Right lobe of liver (tissue), 4 donors: ENCODE results near the gene VENTX.

ENCODE experiments used
- POLR2A ChIP-seq: fragments of 450-650 bp; IDR thresholded peaks from one replicate; pipeline ENCODE4 v1.6.1; 2017; ENCODE audit warnings: antibody characterized with exemption, mild to moderate bottlenecking
- TF ChIP-seq, protein P1 (sequence below), 4 donors: fragments of 200-600 bp in 3 of 4; fragments of 450-650 bp in 1 of 4; IDR thresholded peaks; one replicate each; pipeline versions ENCODE4 v1.5.1 to v1.8.0; 2016 to 2022; ENCODE audit warnings: antibody characterized with exemption in 4 of 4, mild to moderate bottlenecking in 2 of 4
- donor health status: DM: no; HTN: no; CAD: no.
- donor health status: DM: no; HTN: no; CAD: no.
- donor health status: DM: no; HTN: yes; CAD: no.

DNA sequence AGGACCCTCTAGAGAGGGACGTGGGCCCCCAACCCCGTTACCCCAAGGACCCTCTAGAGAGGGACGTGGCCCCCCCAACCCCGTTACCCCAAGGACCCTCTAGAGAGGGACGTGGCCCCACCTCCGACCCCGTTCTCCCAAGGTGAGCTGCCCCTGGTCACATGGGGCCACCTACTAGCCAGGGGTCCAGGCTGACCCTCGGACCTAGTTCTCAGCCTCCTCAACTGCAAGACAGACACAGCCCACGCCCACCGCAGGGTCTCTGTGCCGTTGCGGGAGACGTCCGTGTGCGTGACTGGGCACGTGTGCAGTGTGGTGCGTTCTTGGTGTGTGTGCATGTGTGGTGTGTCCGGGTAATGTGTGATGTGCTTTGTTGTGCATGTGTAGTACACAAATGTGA, 29.2 kb upstream of the VENTX start:
- TF ChIP-seq, protein P1, sequence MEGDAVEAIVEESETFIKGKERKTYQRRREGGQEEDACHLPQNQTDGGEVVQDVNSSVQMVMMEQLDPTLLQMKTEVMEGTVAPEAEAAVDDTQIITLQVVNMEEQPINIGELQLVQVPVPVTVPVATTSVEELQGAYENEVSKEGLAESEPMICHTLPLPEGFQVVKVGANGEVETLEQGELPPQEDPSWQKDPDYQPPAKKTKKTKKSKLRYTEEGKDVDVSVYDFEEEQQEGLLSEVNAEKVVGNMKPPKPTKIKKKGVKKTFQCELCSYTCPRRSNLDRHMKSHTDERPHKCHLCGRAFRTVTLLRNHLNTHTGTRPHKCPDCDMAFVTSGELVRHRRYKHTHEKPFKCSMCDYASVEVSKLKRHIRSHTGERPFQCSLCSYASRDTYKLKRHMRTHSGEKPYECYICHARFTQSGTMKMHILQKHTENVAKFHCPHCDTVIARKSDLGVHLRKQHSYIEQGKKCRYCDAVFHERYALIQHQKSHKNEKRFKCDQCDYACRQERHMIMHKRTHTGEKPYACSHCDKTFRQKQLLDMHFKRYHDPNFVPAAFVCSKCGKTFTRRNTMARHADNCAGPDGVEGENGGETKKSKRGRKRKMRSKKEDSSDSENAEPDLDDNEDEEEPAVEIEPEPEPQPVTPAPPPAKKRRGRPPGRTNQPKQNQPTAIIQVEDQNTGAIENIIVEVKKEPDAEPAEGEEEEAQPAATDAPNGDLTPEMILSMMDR (IDR thresholded peaks at IDR 0.05) = no peak
- TF ChIP-seq POLR2A = no peak
